B cell (primary cell): Measurements from ENCODE around the gene MAL. TPM values are rescaled to one million over a fixed set of nuclear protein-coding genes. Genes with fewer than 3 reads are reported as not detected.

Source experiments
- ATAC-seq: fragments of 200-7000 bp; cut with Tn5 transposase; one replicate; pipeline ENCODE4 v1.10.0; 2021; ENCODE audit warnings: low read depth, mild to moderate bottlenecking, moderate number of reproducible peaks, moderate library complexity
- CTCF ChIA-PET: fragments of 350-600 bp; sonication (Branson Sonifier 250); formaldehyde crosslinking; loops from one replicate; lab custom pipeline; 2021; ENCODE audit warnings: antibody characterized with exemption, inconsistent platforms; lab: Charles Lee
- POLR2A ChIA-PET: fragments of 350-600 bp; sonication (Branson Sonifier 250); formaldehyde crosslinking; loops from one replicate; lab custom pipeline; 2021; ENCODE audit warnings: antibody characterized with exemption; lab: Charles Lee
- DNase-seq: peaks from one replicate; pipeline ENCODE4 v3.0.0; 2013
- H2AFZ ChIP-seq: 2 replicates; pipeline ENCODE4 v1.6.1; 2012; ENCODE audit warnings: mild to moderate bottlenecking, low read depth, low read length; ENCODE audit not compliant: insufficient read depth, poor library complexity, severe bottlenecking
- H3K27ac ChIP-seq, 2 donors: 1 replicate in 1 of 2; 2 replicates in 1 of 2; pipeline ENCODE4 v1.5.1; 2012 to 2013; ENCODE audit warnings: low read length in 2 of 2, mild to moderate bottlenecking in 2 of 2, moderate library complexity in 1 of 2
- H3K27me3 ChIP-seq, 4 experiments: fragments of 200-600 bp in 1 of 4; sonication (generic) in 1 of 4; replicated peaks in 1 of 4; 1 replicate in 2 of 4; 2 replicates in 2 of 4; pipeline versions ENCODE4 v1.6.1 to v1.7.0; 2013 to 2016; ENCODE audit warnings: low read length in 3 of 4, mild to moderate bottlenecking in 2 of 4, mixed read lengths in 1 of 4, moderate library complexity in 1 of 4; ENCODE audit not compliant: insufficient read depth in 4 of 4, control insufficient read depth in 3 of 4; ENCODE audit errors: control extremely low read depth in 1 of 4
- H3K36me3 ChIP-seq, 2 experiments: replicated peaks in 1 of 2; 1 replicate in 1 of 2; 2 replicates in 1 of 2; pipeline versions ENCODE4 v1.6.1 to v1.7.1; 2013; ENCODE audit warnings: low read length in 1 of 2; ENCODE audit not compliant: insufficient read depth in 2 of 2, control insufficient read depth in 1 of 2; ENCODE audit errors: control extremely low read depth in 1 of 2, extremely low read depth in 1 of 2
- H3K4me1 ChIP-seq, 2 donors: fragments of 200-600 bp in 1 of 2; sonication (generic) in 1 of 2; 1 replicate in 1 of 2; 2 replicates in 1 of 2; pipeline versions ENCODE4 v1.5.1 to v1.6.1; 2013 to 2017; ENCODE audit warnings: low read length in 2 of 2; ENCODE audit not compliant: control insufficient read depth in 2 of 2, insufficient read depth in 2 of 2
- H3K4me2 ChIP-seq: replicated peaks from 2 replicates; pipeline ENCODE3; 2012; ENCODE audit warnings: mild to moderate bottlenecking, low read depth, low read length; ENCODE audit not compliant: poor library complexity, severe bottlenecking
- H3K4me3 ChIP-seq, 5 experiments: fragments of 200-600 bp in 1 of 5; sonication (generic) in 1 of 5; 1 replicate in 3 of 5; 2 replicates in 2 of 5; pipeline versions ENCODE4 v1.5.1 to v1.7.0; 2011 to 2016; ENCODE audit warnings: low read length in 4 of 5, mild to moderate bottlenecking in 4 of 5, low read depth in 2 of 5, control low read depth in 1 of 5, moderate library complexity in 1 of 5; ENCODE audit not compliant: insufficient read depth in 1 of 5; ENCODE audit errors: control extremely low read depth in 1 of 5, extremely low read depth in 1 of 5
- H3K79me2 ChIP-seq: fragments of 200-600 bp; sonication (generic); one replicate; pipeline ENCODE4 v1.6.0; 2016; ENCODE audit warnings: low read length; ENCODE audit not compliant: control insufficient read depth, insufficient read depth
- H3K9ac ChIP-seq: fragments of 200-600 bp; sonication (generic); 2 replicates; pipeline ENCODE4 v1.6.1; 2017; ENCODE audit warnings: mild to moderate bottlenecking, low read length, moderate library complexity
- H3K9me3 ChIP-seq, 3 donors: one replicate each; pipeline versions ENCODE4 v1.6.1 to v1.7.1; 2013; ENCODE audit warnings: low read length in 2 of 3; ENCODE audit not compliant: control insufficient read depth in 2 of 3, insufficient read depth in 1 of 3; ENCODE audit errors: control extremely low read depth in 1 of 3
- H4K20me1 ChIP-seq: 2 replicates; pipeline ENCODE4 v1.6.0; 2012; ENCODE audit warnings: mild to moderate bottlenecking, low read length; ENCODE audit not compliant: insufficient read depth, control insufficient read depth, poor library complexity, severe bottlenecking
- H3K27ac Mint-ChIP-seq: one replicate; pipeline ENCODE4 v1.8.0; 2021; ENCODE audit warnings: mixed read lengths
- H3K27me3 Mint-ChIP-seq: one replicate; pipeline ENCODE4 v1.8.0; 2021; ENCODE audit warnings: mixed read lengths
- H3K4me1 Mint-ChIP-seq: one replicate; pipeline ENCODE4 v1.8.0; 2021; ENCODE audit warnings: mixed read lengths
- H3K4me3 Mint-ChIP-seq: one replicate; pipeline ENCODE4 v1.8.0; 2021; ENCODE audit warnings: mixed read lengths
- H3K9me3 Mint-ChIP-seq: one replicate; pipeline ENCODE4 v1.8.0; 2022; ENCODE audit warnings: mixed read lengths; ENCODE audit not compliant: insufficient read depth
- CTCF ChIP-seq: fragments of 200-600 bp; IDR thresholded peaks from one replicate; pipeline ENCODE4 v1.8.0; 2022; ENCODE audit warnings: antibody characterized with exemption, mild to moderate bottlenecking
- EZH2 ChIP-seq: IDR thresholded peaks from 2 replicates; pipeline ENCODE4 v1.6.1; 2012; ENCODE audit warnings: borderline replicate concordance, low read depth, mild to moderate bottlenecking, moderate library complexity, low read length; ENCODE audit not compliant: insufficient read depth, poor library complexity, severe bottlenecking
- WGBS: methylation state at CpG from one replicate; pipeline ENCODE4 v1.1.5; 2013; ENCODE audit warnings: missing lambda C conversion rate; ENCODE audit not compliant: insufficient coverage; 5-methylcytosine and 5-hydroxymethylcytosine counted together
- intact Hi-C: fragments of 100-400 bp; cut with micrococcal nuclease; formaldehyde crosslinking; loops from one replicate; pipeline ENCODE4 v1.10.0; 2022
- polyA plus RNA-seq: library from polyadenylated mRNA; depleted of rRNA; stranded (reverse); fragments of >200 nt; gene quantifications from 2 replicates; pipeline ENCODE4 v1.2.3, GENCODE V29; 2012
- total RNA-seq, 2 donors: library from RNA; stranded (reverse); fragments of 120-200 nt in 1 of 2; gene quantifications; 1 replicate in 1 of 2; 2 replicates in 1 of 2; pipeline versions ENCODE4 v1.2.3 to v1.2.4, GENCODE V29; 2013 to 2022

Gene MAL
- total and polyA plus RNA-seq, 2 donors (not counting 1 experiment from before 2014, with no cell fraction given): 0.74 to 3.0 TPM

- no peaks in the 10 kb centered on the region for H3K27me3 ChIP-seq
- no peak overlapping the region for H3K4me2 ChIP-seq
- 91% methylated on average over 13 of the region's 16 CpGs for WGBS
- H3K4me1 ChIP-seq: no peaks in the 10 kb centered on the region
- H4K20me1 ChIP-seq: no peaks in the 10 kb centered on the region
- no peak overlapping the region for H2AFZ ChIP-seq
- ChIA-PET POLR2A (no interaction called here), CTCF (no interaction called here)
- intact Hi-C loops: no loop called here
- no peak overlapping the region for H3K4me3 Mint-ChIP-seq
- TF ChIP-seq CTCF: no peak
- no peak for TF ChIP-seq EZH2
- H3K79me2 ChIP-seq: no peaks in the 10 kb centered on the region
- H3K4me3 ChIP-seq: no peak overlapping the region
- H3K9me3 ChIP-seq: peaks cover 0 to 7% (median 0%) of the 10 kb centered on the region in 3 donors
- no peak overlapping the region for H3K27ac Mint-ChIP-seq
- H3K9ac ChIP-seq: no peak overlapping the region
- no peak overlapping the region for H3K27ac ChIP-seq
- peaks cover 38% of the 10 kb centered on the region for H3K27me3 Mint-ChIP-seq
- no peaks in the 10 kb centered on the region for H3K9me3 Mint-ChIP-seq
- no peak for ATAC-seq
- DNase-seq: no peak
- H3K36me3 ChIP-seq: no peaks in the 10 kb centered on the region
- H3K4me1 Mint-ChIP-seq: no peaks in the 10 kb centered on the region
Measured at GRCh38 chr2:94994063-94994913, 31.2 kb upstream of the MAL start.

- H3K4me2 ChIP-seq: no peak overlapping the region
- 100% methylated on average over 2 of the region's 3 CpGs for WGBS
- ATAC-seq (no peak), DNase-seq (no peak)
- TF ChIP-seq CTCF: no peak
- no peak for TF ChIP-seq EZH2
- H3K27ac ChIP-seq: no peak overlapping the region
- H3K4me3 ChIP-seq: no peak overlapping the region
- intact Hi-C loops: no loop called here
- peaks cover 43% of the 10 kb centered on the region for H3K27me3 Mint-ChIP-seq
- CTCF ChIA-PET: interaction anchor here (1.2 to 1.3 kb wide), 2 partner anchors 9 to 38 kb away, joined by 3 read pairs; no protein-coding TSS in a partner anchor
- no peaks in the 10 kb centered on the region for H3K79me2 ChIP-seq
- H3K9me3 Mint-ChIP-seq: no peaks in the 10 kb centered on the region
- H3K4me1 ChIP-seq: no peaks in the 10 kb centered on the region
- peaks cover 0 to 7% (median 0%) of the 10 kb centered on the region in 3 donors for H3K9me3 ChIP-seq
- POLR2A ChIA-PET: no interaction called here
- no peak overlapping the region for H2AFZ ChIP-seq
- H3K36me3 ChIP-seq: no peaks in the 10 kb centered on the region
- no peak overlapping the region for H3K4me3 Mint-ChIP-seq
- no peak overlapping the region for H3K9ac ChIP-seq
- no peaks in the 10 kb centered on the region for H3K27me3 ChIP-seq
- H3K4me1 Mint-ChIP-seq: no peaks in the 10 kb centered on the region
- H3K27ac Mint-ChIP-seq: no peak overlapping the region
- H4K20me1 ChIP-seq: no peaks in the 10 kb centered on the region
Measured at GRCh38 chr2:94994914-94995552, 30.5 kb upstream of the MAL start.
